Measurements from ENCODE around the gene CACNG3. TPM values are rescaled to one million over a fixed set of nuclear protein-coding genes. Genes with fewer than 3 reads are reported as not detected.
"Not testable (repeated sequence)": the region's sequence is repeated elsewhere in the genome, so short reads cannot be mapped to it uniquely, and the experiment has no call there.

CACNG3 gene
- polyA plus RNA-seq (ENCODE audit: insufficient read depth in 1 of 5, insufficient read length in 5 of 5, low replicate concordance in 1 of 5): not detected
- long read RNA-seq, donor 1: 0 reads
- long read RNA-seq, donor 2: 0 reads
- long read RNA-seq, donor 3: 0 reads
- long read RNA-seq, donor 4: 0 reads
- long read RNA-seq, donor 5: 0 reads
- long read RNA-seq, donor 6: 0 reads
- long read RNA-seq, donor 7: 0 reads
- long read RNA-seq, donor 8: 0 reads

GRCh38 chr16:24255456-24256371 is at the start of gene CACNG3:
CACNG3 (plus strand) TSS chr16:24256335; CDS start chr16:24256755, 420 bp downstream.
- peak; percentile 60 to 73 for DNase-seq

GRCh38 chr16:24206926-24207325 is 49.2 kb upstream of the CACNG3 start:
- DNase-seq: no peak

GRCh38 chr16:24208710-24209109 is 47.4 kb upstream of the CACNG3 start:
- DNase-seq: no peak

GRCh38 chr16:24214992-24215391 is 41.1 kb upstream of the CACNG3 start:
- no peak for DNase-seq

GRCh38 chr16:24216961-24217360 is 39.2 kb upstream of the CACNG3 start:
- no peak for DNase-seq

GRCh38 chr16:24217461-24217860 is 38.7 kb upstream of the CACNG3 start:
- no peak for DNase-seq

- DNase-seq: no peak
Observed at GRCh38 chr16:24218299-24218698, 37.8 kb upstream of the CACNG3 start.

GRCh38 chr16:24221219-24221618 is 34.9 kb upstream of the CACNG3 start:
- DNase-seq: no peak

GRCh38 chr16:24228514-24228913 is 27.6 kb upstream of the CACNG3 start:
- DNase-seq: no peak

GRCh38 chr16:24232936-24233335 is 23.2 kb upstream of the CACNG3 start:
- no peak for DNase-seq

- DNase-seq: no peak
Observed at GRCh38 chr16:24234737-24235136, 21.4 kb upstream of the CACNG3 start.

GRCh38 chr16:24235806-24236205 is 20.3 kb upstream of the CACNG3 start:
- DNase-seq: no peak

GRCh38 chr16:24238846-24239245 is 17.3 kb upstream of the CACNG3 start:
- DNase-seq: not testable (repeated sequence)

GRCh38 chr16:24246911-24247607 is 9.1 kb upstream of the CACNG3 start:
- no peak for DNase-seq

GRCh38 chr16:24253192-24253591 is 2.9 kb upstream of the CACNG3 start:
- peak in 1 of 2 donors; percentile 28 for DNase-seq

- no peak for DNase-seq
Observed at GRCh38 chr16:24257958-24258357, 1.8 kb downstream of the CACNG3 start.

GRCh38 chr16:24258791-24259190 is 2.7 kb downstream of the CACNG3 start:
- no peak for DNase-seq

GRCh38 chr16:24262816-24263215 is 6.7 kb downstream of the CACNG3 start:
- no peak for DNase-seq

- DNase-seq: no peak
Observed at GRCh38 chr16:24270721-24271442, 14.7 kb downstream of the CACNG3 start.

GRCh38 chr16:24272379-24272778 is 16.2 kb downstream of the CACNG3 start:
- DNase-seq: no peak

- no peak for DNase-seq
Observed at GRCh38 chr16:24273508-24274182, 17.5 kb downstream of the CACNG3 start.

Measured in right lung (tissue), 10 donors.